Stimulated activated CD4-positive, alpha-beta T cell treated with anti-CD3 and anti-CD28 coated beads, Interleukin-1b, Interleukin-23, amount 100 ng/mL, for 24 hours (primary cell): Measurements from ENCODE around the gene CCDC191.

Experiments used
- DNase-seq, 4 experiments: peaks; one replicate each; pipeline ENCODE4 v3.0.0-alpha.2; 2020; ENCODE audit warnings: low read depth in 4 of 4, low spot score in 1 of 4

Gene CCDC191, protein sequence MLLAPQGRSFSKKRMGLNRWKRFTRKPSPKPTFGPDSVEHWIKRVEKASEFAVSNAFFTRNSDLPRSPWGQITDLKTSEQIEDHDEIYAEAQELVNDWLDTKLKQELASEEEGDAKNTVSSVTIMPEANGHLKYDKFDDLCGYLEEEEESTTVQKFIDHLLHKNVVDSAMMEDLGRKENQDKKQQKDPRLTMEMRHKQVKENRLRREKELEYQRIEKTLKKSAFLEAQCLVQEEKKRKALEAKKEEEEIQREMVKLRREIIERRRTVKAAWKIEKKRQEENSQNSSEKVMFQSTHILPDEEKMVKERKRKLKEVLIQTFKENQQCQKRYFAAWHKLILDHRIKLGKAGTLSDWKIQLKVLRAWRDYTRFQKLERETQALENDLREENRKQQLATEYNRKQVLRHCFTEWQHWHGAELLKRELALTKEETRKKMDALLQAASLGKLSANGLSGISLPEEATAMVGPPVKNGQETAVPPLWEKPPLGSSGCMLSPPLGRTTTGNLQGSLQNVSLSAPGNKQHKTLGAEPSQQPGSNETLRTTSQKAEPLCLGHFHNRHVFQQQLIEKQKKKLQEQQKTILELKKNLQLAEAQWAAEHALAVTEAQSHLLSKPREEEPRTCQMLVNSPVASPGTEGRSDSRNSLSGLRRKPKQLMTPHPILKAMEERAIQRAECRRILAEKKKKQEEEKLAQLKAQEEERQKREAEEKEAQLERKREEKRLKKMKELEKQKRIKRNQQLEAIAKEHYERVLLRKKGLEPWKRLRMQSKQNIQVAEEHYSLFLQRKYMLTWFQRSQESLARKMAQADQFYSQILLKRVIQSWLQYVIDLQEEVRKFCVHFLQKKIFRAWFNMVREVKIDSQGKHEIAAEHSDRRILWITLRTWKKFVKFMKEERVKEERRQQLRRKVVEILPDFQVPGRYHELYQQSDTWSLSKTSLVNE

DNA sequence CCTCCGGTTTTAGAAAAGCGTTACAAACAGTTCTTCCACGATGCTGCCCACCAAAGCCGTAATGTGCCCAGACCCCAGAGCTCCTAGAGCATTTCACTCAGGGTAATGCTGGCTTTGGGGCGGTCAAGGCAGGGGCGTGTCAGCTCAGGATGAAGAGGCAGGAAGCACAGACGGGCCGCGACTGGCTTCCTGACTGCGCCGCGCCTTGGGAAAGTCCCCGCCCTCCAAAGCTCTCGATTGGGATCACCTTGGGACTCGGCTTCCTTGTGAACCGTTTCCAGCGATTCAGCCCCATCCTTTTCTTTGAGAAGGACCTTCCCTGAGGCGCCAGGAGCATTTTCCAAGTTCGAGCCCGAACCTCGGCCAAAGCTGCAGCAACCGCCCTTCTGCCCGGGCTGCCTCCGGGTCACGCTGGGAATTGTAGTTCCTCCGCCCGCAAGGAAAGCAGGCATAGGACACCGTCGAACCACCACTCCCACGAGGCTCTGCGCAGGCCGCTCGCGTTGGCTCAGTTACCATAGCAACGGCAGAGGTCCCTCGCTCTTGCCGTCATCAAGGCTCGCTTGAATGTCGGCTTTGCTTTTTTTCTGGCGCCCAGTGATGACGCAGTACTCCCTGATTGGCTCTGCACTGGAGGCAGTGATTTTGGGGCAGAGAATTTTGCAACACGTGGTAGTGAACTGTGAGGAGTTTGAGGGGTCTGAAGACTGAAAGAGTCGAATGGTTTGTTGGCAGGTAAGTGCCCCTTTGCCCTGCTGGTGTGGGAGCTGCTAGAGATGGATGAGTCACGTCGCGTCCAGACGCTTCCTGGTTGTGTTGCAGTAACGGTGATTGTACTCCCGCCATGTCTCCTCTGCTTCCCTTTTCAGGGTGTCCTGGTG, at the start of gene CCDC191, which contains the start of gene QTRT2:
CCDC191 (minus strand) TSS at position 397 of the 881 bp plus-strand sequence; CDS start at position 337, 60 bp downstream.
QTRT2 (plus strand) TSS at position 608 of the 881 bp plus-strand sequence. CDS start 8,521 bp downstream, outside the sequence.
- peak; percentile 93 to 97 (median 96) for DNase-seq

DNA sequence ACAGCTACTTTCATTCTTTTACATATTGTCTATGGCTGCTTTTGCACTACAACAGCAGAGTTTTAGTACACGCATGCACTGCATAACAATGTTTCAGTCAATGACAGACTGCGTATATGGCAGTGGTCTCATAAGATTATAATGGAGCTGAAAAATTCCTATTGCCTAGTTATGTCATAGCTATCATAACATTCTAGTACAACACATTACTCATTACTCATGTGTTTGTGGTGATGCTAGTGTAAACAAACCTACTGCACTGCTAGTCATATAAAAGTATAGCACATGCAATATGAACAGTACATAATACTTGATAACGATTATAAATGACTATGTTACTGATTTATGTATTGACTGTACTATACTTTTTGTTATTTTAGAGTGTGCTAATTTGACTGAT, 48.1 kb upstream of the CCDC191 start:
- DNase-seq = no peak

DNA sequence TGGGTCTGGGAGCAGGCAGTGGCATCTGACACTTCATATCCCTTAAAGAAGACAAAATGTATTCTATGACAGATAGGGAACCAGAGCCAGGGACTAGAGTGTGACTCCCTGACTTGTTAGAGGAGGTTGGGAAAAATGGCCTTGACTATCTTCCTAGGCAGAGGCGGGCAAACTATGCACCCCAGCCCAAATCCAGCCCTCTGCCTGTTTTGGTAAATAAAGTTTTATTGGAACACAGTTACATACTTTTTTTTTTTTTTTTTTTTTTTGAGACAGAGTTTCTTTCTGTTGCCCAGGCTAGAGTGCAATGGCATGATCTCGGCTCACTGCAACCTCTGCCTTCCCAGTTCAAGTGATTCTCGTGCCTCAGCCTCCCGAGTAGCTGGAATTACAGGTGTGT, 47.5 kb upstream of the CCDC191 start:
- no peak for DNase-seq

DNA sequence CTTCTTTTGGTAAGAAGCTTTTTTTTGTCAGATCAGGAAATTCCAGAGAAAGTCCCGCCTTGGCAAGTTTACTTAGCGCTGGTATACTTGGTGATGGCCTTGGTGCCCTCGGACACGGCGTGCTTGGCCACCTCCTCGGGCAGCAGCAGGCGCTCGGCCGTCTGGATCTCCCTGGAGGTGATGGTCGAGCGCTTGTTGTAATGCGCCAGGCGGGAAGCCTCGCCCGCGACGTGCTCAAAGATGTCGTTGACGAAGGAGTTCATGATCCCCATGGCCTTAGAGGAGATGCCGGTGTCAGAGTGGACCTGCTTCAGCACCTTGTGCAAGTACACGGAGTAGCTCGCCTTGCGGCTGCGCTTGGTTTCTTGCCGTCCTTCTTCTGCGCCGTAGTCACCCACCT, 46.9 kb upstream of the CCDC191 start:
- DNase-seq = no peak

DNA sequence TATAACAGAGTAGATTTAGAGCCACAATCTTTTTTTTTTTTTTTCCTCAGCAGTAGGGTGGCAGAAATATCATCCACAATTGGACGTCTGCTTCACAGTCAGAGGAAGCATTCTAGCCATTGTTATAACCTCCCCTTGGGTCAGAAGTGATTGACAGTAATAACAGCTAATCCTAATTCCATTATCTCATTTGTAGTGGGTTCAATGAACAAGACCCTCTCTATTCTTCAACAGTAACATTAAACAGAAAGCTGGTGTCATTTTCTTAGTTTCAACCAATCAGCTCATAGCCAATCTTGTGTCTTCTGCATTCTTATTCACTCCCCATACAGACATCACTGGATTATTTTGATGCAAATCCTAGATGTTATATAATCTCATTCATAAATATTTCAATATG, 44.8 kb upstream of the CCDC191 start:
- no peak for DNase-seq

DNA sequence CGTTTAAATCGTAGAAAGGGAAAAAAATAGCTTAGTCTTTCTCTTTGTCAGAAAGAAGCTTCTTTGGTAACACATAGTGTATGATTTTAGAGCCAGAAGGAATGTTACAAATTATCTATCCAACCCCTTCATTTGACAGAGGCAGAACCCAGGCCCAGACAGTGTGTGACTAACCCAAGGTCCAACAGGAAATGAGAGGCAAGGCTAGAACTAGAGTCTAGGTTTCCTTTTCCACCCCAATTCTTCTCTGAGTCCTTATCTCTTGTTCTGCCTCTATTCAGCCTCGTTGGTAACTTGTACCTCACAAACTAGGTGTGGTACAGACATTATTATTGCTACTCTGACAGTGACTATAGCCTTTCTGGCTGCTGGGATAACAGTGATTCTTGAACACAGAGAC, 39.5 kb upstream of the CCDC191 start:
- no peak for DNase-seq

DNA sequence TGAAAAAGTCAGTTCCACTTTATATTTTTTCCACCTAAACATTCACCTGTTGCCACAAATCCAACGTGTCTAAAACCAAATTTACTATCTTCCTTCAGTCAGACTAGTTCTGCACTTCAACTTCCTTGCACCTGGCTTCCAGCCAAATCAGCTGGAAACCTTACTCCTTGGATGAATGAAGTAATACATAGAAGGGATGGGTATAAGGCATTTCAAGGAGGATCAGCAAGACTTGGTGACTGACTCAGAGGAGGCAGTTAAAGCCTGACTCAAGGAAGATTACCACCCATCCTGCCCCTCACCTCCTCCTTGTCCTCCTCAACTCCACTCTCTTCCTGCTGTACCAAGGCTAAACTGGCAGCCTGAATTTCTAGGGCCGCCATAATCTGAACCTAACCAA, 37.3 kb upstream of the CCDC191 start:
- DNase-seq = no peak

DNA sequence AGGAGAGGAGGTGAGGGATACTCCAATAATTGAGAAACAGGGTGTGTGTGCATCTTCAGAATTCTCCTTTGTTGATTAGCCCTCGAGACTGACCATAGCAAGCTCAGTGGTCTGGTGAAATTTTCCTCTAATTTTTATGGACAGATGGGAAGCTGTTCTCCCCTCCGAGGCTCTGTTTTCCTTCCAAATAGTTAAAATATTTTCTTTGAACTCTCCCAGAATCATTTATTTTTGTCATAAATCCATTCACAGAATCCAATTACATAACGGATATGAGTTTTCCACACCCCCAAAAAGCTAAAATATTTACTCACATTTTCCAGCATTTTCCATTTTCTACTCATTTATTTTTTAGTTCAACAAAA, 36.7 kb upstream of the CCDC191 start:
- no peak for DNase-seq

DNA sequence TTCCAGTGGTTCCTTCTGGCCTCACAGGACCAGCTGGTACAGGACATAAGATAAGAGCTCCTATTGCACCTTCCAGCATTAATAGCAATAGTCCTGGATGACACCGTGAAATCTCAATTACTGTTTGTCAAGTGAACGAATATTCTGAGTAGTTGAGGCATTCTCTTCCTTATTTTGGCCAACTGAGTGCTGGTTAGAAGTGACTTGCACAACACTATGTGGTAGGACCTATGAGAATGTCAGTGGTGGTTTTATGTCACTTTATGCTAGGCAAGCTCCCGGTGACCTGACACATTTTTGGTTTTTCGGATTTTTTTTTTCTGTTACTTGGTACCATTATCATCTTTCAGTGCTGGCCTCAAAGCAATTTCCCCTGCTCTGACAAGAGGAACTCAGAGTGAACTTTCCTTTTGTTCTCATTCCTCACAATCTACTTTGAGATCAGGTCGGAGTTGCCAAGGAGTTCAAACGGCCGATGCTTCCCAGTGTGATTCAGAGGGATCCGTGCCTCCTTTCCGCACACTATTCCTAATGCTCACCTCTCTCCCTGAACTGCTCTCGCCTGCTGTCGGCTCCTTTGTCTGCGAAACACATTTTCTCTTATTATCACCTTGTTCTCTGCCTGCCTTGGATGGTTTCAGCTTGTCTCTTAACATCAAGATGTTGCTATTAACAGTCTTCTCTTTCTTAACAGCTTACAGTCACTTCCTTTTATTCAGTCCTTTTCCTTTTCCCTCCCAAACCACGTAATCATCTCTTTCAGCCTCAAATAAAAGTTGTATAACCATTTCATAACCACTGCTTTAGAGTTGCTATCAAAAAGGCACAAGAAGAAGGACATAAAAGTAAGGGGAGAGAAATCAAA, 36.1 kb upstream of the CCDC191 start:
- no peak for DNase-seq

DNA sequence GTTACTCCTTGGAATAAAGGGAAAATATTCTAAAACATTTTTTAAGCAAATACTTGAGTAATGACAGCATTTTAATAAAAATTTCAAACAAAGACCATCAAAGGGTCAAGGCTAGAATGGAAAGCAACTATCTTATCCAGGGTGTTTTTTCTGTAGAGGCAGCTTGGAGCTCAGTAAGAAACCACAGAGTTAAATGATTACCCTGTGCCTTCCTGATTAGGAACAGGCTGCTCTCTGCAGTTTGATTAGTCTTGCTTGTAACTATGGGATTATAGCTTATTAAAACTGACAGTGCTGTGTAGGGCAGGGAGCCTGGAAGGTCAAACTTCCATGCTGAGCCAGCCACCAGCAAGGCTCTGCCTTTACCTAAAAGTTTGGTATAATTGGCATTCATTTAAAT, 33.3 kb upstream of the CCDC191 start:
- DNase-seq = no peak

DNA sequence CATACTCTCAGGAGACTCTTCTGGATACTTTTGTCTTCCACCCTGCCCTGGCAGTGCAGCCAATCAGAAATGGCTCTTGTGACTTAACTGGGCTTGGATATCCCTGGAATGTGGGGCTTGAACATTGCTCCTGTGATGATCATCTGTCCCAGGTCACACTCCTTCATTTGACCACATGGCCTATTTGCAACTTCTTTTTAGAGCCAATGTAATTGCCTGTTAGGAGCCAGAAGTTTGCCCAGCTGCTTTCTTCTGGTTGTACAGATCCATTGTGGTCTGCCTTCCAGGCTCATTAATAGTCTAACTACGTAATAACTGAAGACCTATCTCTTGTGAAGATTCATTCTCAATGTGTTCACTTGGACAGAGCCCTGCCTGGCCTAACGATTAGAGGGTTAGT, 30.0 kb upstream of the CCDC191 start:
- no peak for DNase-seq

DNA sequence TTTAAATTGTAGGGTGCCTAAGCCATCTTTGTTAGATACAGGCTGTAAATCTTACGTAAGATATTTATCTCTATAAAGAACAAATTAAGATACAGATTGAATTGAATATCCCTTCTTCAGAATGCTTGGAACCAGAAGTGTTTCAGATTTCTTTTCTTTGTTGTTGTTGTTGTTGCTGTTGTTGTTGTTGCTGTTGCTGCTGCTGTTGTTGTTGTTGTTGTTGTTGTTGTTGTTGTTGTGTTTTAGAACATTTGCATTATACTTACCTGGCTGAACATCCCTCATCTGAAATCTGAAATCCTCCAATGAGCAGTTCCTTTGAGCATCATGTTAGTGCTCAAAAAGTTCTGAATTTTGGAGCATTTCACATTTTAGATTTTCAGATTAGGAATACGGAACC, 26.8 kb upstream of the CCDC191 start:
- no peak for DNase-seq

DNA sequence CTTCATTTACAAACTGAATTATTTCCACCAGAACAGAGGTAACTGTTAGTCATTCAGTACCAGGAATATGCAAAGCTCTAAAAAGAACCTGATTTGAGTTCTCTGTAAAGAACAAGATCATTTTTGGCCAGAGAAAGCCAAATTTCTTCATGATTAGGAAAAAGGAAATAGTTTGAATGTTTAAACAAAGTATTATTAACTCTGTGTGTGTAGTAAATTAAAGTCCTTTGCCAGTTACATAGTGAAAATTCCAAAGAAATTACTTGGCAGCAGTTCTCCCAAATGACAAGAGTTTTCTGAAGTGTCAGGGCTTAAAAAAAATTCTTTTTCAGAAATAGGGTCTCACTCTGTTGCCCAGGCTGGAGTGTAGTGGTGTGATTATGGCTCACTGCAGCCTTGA, 24.7 kb upstream of the CCDC191 start:
- no peak for DNase-seq

DNA sequence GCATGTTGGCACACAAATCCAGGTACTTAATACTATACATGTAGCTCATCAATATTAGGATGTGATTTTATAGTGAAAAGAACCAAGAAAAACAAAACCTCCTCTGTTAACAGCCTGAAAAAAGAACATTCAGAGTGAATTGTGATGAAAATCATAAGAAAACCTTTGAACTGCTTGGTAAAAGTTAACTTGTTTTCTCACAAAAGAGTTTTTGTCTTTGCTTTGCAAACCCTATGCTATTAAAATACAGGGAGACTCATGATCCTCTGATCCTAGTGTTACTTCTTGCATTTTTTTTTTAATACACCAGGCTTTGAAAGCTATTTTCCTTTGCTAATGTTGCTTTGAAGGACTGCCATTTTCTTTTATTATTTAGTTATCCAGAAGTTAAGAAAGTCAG, 23.9 kb upstream of the CCDC191 start:
- DNase-seq = no peak

DNA sequence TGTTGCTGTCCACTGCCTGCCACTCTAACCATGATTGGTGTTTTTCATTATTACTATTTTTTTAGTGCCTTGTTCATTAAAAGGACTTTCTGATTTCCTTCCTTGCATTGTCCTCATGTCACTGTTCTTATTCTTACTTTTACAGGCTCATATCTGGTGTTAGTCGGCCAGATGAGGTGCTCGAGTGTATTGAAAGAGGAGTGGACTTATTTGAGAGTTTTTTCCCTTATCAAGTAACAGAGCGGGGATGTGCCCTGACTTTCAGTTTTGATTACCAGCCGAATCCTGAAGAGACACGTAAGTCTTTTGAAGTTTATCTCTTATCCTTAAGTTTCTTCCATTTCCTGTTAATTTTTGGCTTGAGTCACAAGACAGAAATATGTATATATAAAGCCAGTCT, 23.4 kb upstream of the CCDC191 start:
- no peak for DNase-seq

DNA sequence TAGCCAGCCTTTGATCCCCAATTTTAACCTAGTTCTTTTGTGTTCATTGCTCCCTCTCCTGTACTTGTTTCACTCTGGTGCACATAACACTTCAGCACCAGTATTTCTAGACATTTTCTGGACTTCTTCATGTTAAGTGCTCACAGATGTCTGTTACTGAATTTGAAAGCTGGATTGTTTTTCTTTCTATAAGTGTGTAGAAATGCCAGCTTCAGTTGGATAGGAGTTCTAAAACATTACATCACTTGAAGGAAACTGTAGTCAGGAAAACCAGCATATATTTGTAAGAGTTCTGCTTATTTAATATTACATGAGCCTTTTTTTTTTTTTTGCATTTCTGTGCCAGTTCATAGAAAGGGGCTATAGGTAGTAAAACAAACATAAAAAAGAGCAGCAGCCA, 21.8 kb upstream of the CCDC191 start:
- no peak for DNase-seq

DNA sequence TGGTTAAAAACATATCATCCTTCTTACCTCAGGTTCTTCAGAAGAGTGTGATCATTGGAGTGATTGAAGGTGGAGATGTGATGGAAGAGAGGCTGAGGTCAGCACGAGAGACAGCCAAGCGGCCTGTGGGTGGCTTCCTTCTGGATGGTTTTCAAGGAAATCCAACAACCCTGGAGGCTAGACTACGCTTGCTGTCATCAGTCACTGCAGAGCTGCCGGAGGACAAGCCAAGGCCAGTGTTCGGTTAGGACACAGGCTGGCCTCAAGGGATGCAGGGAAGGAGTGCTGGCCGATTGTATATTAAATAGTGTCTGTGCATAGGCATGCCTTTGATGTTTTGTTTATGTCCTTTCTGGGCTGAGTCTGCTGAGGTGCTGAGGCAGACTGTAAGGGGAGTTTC, 20.4 kb upstream of the CCDC191 start:
- DNase-seq = no peak

DNA sequence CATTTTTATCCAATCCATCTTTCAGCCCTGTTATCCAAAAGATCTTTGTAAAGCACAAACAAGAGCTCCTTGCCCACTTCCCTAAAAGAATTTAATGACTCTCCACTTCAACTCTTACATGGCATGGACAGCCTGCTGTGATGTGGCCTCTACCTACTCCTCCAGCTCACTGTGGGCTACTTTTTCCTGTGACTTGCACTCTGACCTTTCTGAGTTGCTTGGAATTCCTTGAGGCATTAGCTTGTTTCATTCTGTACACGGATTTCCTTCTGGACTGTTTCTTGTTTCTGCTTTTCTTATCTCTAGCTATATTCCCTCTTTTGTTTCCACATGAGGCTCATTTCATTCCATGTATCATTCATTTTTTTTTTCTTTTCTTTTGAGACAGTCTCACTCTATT, 15.5 kb upstream of the CCDC191 start:
- no peak for DNase-seq

DNA sequence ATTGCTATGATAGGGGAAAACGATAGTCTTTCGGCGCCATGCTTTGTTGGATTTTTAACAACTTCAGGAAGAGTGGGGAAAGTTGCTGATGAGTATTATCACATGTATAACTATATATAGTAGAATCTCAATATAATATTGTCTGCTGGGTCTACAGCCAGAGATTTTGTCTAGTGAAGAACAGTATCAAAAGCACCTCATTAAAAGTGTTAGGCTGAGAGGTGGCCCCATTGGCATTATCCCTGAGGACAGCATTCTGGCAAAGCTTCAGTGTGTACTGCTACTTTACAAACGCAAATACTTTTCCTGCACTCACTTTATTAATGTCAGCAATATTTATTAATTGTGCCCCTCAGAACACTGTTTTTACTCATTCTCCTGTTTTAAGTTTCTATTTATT, 12.0 kb upstream of the CCDC191 start:
- no peak for DNase-seq

DNA sequence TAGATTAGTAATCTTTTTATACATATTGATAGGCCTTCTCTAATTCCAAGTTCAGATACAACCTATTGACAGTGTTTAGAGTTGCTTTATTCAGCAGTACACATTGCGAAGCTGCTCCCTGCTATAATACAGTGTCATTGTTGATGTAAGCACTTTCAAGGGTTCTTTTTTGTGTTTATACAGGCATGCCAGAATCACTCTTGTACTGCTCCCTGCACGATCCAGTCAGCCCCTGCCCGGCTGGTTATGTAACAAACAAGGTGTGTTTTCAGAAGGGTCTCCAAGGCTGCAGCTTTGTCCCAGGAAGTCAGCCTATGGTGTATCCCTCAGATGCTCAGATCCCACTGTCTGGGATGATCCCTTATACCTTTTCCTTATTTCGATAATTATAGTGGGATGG, 11.5 kb upstream of the CCDC191 start:
- DNase-seq = no peak
